ENCODE data around the gene SMAD9.

GRCh38 chr13:36917311-36917710 is 2.7 kb downstream of the SMAD9 start:
- TF ChIP-seq CTCF (IDR thresholded peaks at IDR 0.05) (no peak), POLR2A (IDR thresholded peaks at IDR 0.05) (no peak)

All from esophagus squamous epithelium (tissue), 4 donors.